Heart left ventricle (tissue), 16 donors: ENCODE measurements around the gene RAMP1. TPM values are rescaled to one million over a fixed set of nuclear protein-coding genes. Genes with fewer than 3 reads are reported as not detected.

Source experiments
- ATAC-seq, 4 donors: fragments of 200-7000 bp; cut with Tn5 transposase; one replicate each; pipeline ENCODE4 v1.9.1; 2020 to 2022; ENCODE audit warnings: moderate library complexity in 4 of 4, mild to moderate bottlenecking in 3 of 4, moderate number of reproducible peaks in 1 of 4
- DNase-seq, 5 donors: peaks; one replicate each; pipeline ENCODE4 v3.0.0-alpha.2; 2020
- H3K27ac ChIP-seq, 12 donors: fragments of 200-600 bp; sonication (generic) in 4 of 12; one replicate each; pipeline versions ENCODE4 v1.5.0 to v1.8.0; 2016 to 2022; ENCODE audit warnings: mild to moderate bottlenecking in 2 of 12
- H3K27me3 ChIP-seq, 9 donors: fragments of 200-600 bp; sonication (generic) in 2 of 9; one replicate each; pipeline versions ENCODE4 v1.5.1 to v1.8.0; 2016 to 2022; ENCODE audit warnings: mild to moderate bottlenecking in 3 of 9
- H3K36me3 ChIP-seq, 9 donors: fragments of 200-600 bp; sonication (generic) in 2 of 9; one replicate each; pipeline versions ENCODE4 v1.5.0 to v1.8.0; 2018 to 2022; ENCODE audit warnings: mild to moderate bottlenecking in 2 of 9
- H3K4me1 ChIP-seq, 12 donors: fragments of 200-600 bp; sonication (generic) in 4 of 12; one replicate each; pipeline versions ENCODE4 v1.5.0 to v1.8.0; 2016 to 2022; ENCODE audit warnings: mild to moderate bottlenecking in 3 of 12
- H3K4me3 ChIP-seq, 12 donors: fragments of 200-600 bp; sonication (generic) in 4 of 12; one replicate each; pipeline versions ENCODE4 v1.5.0 to v1.8.0; 2017 to 2022; ENCODE audit warnings: mild to moderate bottlenecking in 9 of 12, moderate library complexity in 4 of 12
- H3K9me3 ChIP-seq, 12 donors: fragments of 200-600 bp; sonication (generic) in 4 of 12; one replicate each; pipeline versions ENCODE4 v1.5.0 to v1.8.0; 2016 to 2022; ENCODE audit warnings: mild to moderate bottlenecking in 1 of 12
- CTCF ChIP-seq, 12 donors: fragments of 200-600 bp; sonication (generic) in 4 of 12; IDR thresholded peaks; one replicate each; pipeline versions ENCODE4 v1.5.0 to v1.8.0; 2018 to 2022; ENCODE audit warnings: antibody characterized with exemption in 12 of 12, mild to moderate bottlenecking in 5 of 12
- POLR2A ChIP-seq, 2 donors: fragments of 450-650 bp; IDR thresholded peaks; one replicate each; pipeline ENCODE4 v1.6.1; 2017; ENCODE audit warnings: antibody characterized with exemption in 2 of 2, mild to moderate bottlenecking in 2 of 2, moderate library complexity in 2 of 2
- WGBS, 4 donors: extraction: QIAGEN DNeasy Blood & Tissue Kit in 2 of 4; methylation state at CpG; one replicate each; pipeline versions ENCODE4 v1.1.5 to v1.1.7; 2013 to 2018; 5-methylcytosine and 5-hydroxymethylcytosine counted together
- intact Hi-C, 10 donors: fragments of 100-400 bp; cut with DNase I; formaldehyde crosslinking; loops; one replicate each; pipeline versions ENCODE4 v1.11.1 to v1.14.2; 2022
- polyA plus RNA-seq, 2 donors: library from polyadenylated mRNA; stranded (reverse); fragments of 200-250 nt; gene quantifications; one replicate each; pipeline ENCODE4 v1.2.3, GENCODE V29; 2013
- total RNA-seq, 9 donors: library from RNA; depleted of rRNA in 2 of 9; stranded (reverse); fragments of >200 nt in 2 of 9; fragmentation: NEBNext Ultra II Directional in 3 of 9; extraction: Animal tissue kit (Norgen Biotek cat#: 25700) in 3 of 9; gene quantifications; one replicate each; pipeline versions ENCODE4 v1.1.0 to v1.2.4, GENCODE V29; 2016 to 2023
- donor health status: ischemic (EF 13 %, LVEDD 7.1; RV severe dilation, severe dysfunction).
- donor health status: healthy with polysubstance abuse.
- donor health status: DM: no; HTN: yes; CAD: no.
- donor health status: DM: no; HTN: no; CAD: no.
- donor health status: ischemic (EF 25% LVEDD 6.9; RV normal size, moderate dysfunction).
- donor health status: ischemic (EF 25% LVEDD 5.7; RV mildly dilated, moderate dysfunction).
- donor health status: healthy.
- donor health status: DM: yes; HTN: yes; CAD: no.
- donor health status: ischemic (EF 35%, LVEDD 5.7; RV mildly dilated, moderate dysfunction).
- donor health status: nonischemic (EF 11% LVEDD 7.7; RV severe dilation, severe dysfunction).
- donor health status: DM: yes; HTN: yes; CAD: no.
- donor health status: PGD.
- donor health status: ischemic (EF 29% LVEDD 5.4; RV normal size, mild dysfunction).
- donor health status: nonischemic (EF 23%, LVEDD 6.1; RV moderate dilation, normal function).

Gene RAMP1
- total and polyA plus RNA-seq, 11 donors, result 36.5 to 1,114 (median 201) TPM

GRCh38 chr2:237824085-237824484 lies 35.3 kb upstream of the RAMP1 start:
- WGBS, 4 donors, result 88 to 91% (median 89%) methylated on average over 6 of the region's 6 CpGs
- Histone ChIP-seq H3K4me3 (no peak overlapping the region), H3K27ac (no peak overlapping the region), H3K9me3 (no peaks in the 10 kb centered on the region), H3K27me3 (no peaks in the 10 kb centered on the region), H3K36me3 (no peaks in the 10 kb centered on the region), H3K4me1 (no peaks in the 10 kb centered on the region)
- TF ChIP-seq CTCF (IDR thresholded peaks at IDR 0.05), result no peak
- TF ChIP-seq POLR2A (IDR thresholded peaks at IDR 0.05), result no peak
- intact Hi-C loops, result no loop called here
- ATAC-seq (no peak), DNase-seq (no peak)

- no peak overlapping the region for H3K4me3 ChIP-seq
- H3K4me1 ChIP-seq, result no peaks in the 10 kb centered on the region
- no peaks in the 10 kb centered on the region for H3K27me3 ChIP-seq
- H3K9me3 ChIP-seq, result no peaks in the 10 kb centered on the region
- intact Hi-C loops, result no loop called here
- no peak for TF ChIP-seq POLR2A (IDR thresholded peaks at IDR 0.05)
- no peak for TF ChIP-seq CTCF (IDR thresholded peaks at IDR 0.05)
- no peak for ATAC-seq
- 79 to 88% (median 85%) methylated on average over 3 of the region's 3 CpGs for WGBS, 4 donors
- H3K36me3 ChIP-seq, result no peaks in the 10 kb centered on the region
- no peak for DNase-seq
- H3K27ac ChIP-seq, result no peak overlapping the region
Measured at GRCh38 chr2:237827421-237827987, 31.9 kb upstream of the RAMP1 start.

- no peaks in the 10 kb centered on the region for H3K9me3 ChIP-seq
- no peaks in the 10 kb centered on the region for H3K4me1 ChIP-seq
- WGBS, 4 donors, result 89 to 97% (median 92%) methylated on average over 2 of the region's 2 CpGs
- no peaks in the 10 kb centered on the region for H3K27me3 ChIP-seq
- no peak overlapping the region for H3K27ac ChIP-seq
- ATAC-seq (no peak), DNase-seq (no peak)
- no peak overlapping the region for H3K4me3 ChIP-seq
- intact Hi-C loops, result no loop called here
- TF ChIP-seq CTCF (IDR thresholded peaks at IDR 0.05) (no peak), POLR2A (IDR thresholded peaks at IDR 0.05) (no peak)
- H3K36me3 ChIP-seq, result no peaks in the 10 kb centered on the region
Measured at GRCh38 chr2:237830522-237830921, 28.9 kb upstream of the RAMP1 start.

- WGBS, 4 donors, result 92 to 100% (median 98%) methylated on average over 1 of the region's 1 CpG
- Histone ChIP-seq H3K36me3 (no peaks in the 10 kb centered on the region), H3K27me3 (no peaks in the 10 kb centered on the region), H3K27ac (no peak overlapping the region), H3K4me3 (no peak overlapping the region), H3K4me1 (no peaks in the 10 kb centered on the region), H3K9me3 (no peaks in the 10 kb centered on the region)
- ATAC-seq, result no peak
- DNase-seq, result no peak
- TF ChIP-seq POLR2A (IDR thresholded peaks at IDR 0.05) (no peak), CTCF (IDR thresholded peaks at IDR 0.05) (no peak)
- intact Hi-C loops, result no loop called here
Measured at GRCh38 chr2:237833546-237833945, 25.9 kb upstream of the RAMP1 start.
